Kidney (tissue), 14 donors: ENCODE data around the gene NPR3. TPM values are rescaled to one million over a fixed set of nuclear protein-coding genes. Genes with fewer than 3 reads are reported as not detected.

Experiments used
- DNase-seq, 5 donors: peaks; one replicate each; pipeline ENCODE4 v3.0.0-alpha.2; 2013 to 2020
- FAIRE-seq: peaks from 2 replicates; lab custom pipeline; 2012; peaks lifted over from hg19 to GRCh38; lab: Jason Lieb, UNC
- H3K27ac ChIP-seq, 2 donors: one replicate each; pipeline ENCODE4 v1.7.0; 2013; ENCODE audit warnings: low read depth in 2 of 2, low read length in 2 of 2, inconsistent platforms in 1 of 2
- H3K27me3 ChIP-seq: one replicate; pipeline ENCODE4 v1.7.1; 2013; ENCODE audit warnings: low read length, inconsistent platforms; ENCODE audit not compliant: control insufficient read depth, insufficient read depth
- H3K36me3 ChIP-seq, 3 donors: one replicate each; pipeline versions ENCODE4 v1.7.0 to v1.7.1; 2013; ENCODE audit warnings: low read length in 3 of 3, control low read depth in 1 of 3, inconsistent platforms in 1 of 3; ENCODE audit not compliant: insufficient read depth in 3 of 3, control insufficient read depth in 2 of 3
- H3K4me1 ChIP-seq, 3 donors: one replicate each; pipeline versions ENCODE4 v1.7.0 to v1.7.1; 2013; ENCODE audit warnings: low read length in 3 of 3, inconsistent platforms in 1 of 3, low read depth in 1 of 3; ENCODE audit not compliant: control insufficient read depth in 2 of 3, insufficient read depth in 2 of 3
- H3K4me3 ChIP-seq, 3 donors: one replicate each; pipeline versions ENCODE4 v1.7.0 to v1.8.1; 2013; ENCODE audit warnings: low read length in 3 of 3, control low read depth in 1 of 3, inconsistent platforms in 1 of 3
- H3K9ac ChIP-seq, 3 donors: one replicate each; pipeline versions ENCODE4 v1.7.0 to v1.7.1; 2013; ENCODE audit warnings: low read length in 3 of 3, control low read depth in 1 of 3, inconsistent platforms in 1 of 3
- H3K9me3 ChIP-seq, 3 donors: one replicate each; pipeline versions ENCODE4 v1.7.0 to v1.7.1; 2013; ENCODE audit warnings: low read length in 3 of 3, control low read depth in 1 of 3, inconsistent platforms in 1 of 3; ENCODE audit not compliant: control insufficient read depth in 2 of 3, insufficient read depth in 1 of 3
- intact Hi-C: fragments of 100-400 bp; cut with DNase I; formaldehyde crosslinking; loops from one replicate; pipeline ENCODE4 v1.11.1; 2022
- polyA plus RNA-seq: library from polyadenylated mRNA; stranded (reverse); fragments of 350-450 nt; fragmentation: Illumina TruSeq; extraction: RNeasy Lipid Tissue Mini Kit (QIAGEN cat#74804); gene quantifications from one replicate; pipeline ENCODE4 v1.2.3, GENCODE V29; 2014; ENCODE audit warnings: low read depth, low replicate concordance; ENCODE audit not compliant: insufficient read depth
- total RNA-seq: library from RNA; stranded (reverse); fragmentation: NEBNext Ultra II Directional; extraction: Animal tissue kit (Norgen Biotek cat#: 25700); gene quantifications from one replicate; pipeline ENCODE4 v1.2.1, GENCODE V29; 2021
- TF ChIP-seq, protein P1 (sequence below): IDR thresholded peaks from 3 replicates; pipeline ENCODE4 v1.5.1; 2012; ENCODE audit warnings: mild to moderate bottlenecking, moderate library complexity, borderline replicate concordance; ENCODE audit not compliant: insufficient read depth; ENCODE audit errors: extremely low read depth
- donor health status: control.
- donor health status: control.
- donor health status: control.
- donor health status: control.
- donor health status: control.
- donor health status: DM: yes; HTN: yes; CAD: no.
- donor health status: Normal renal cell carcinoma (clear cell type).

The NPR3 gene
- total and polyA plus RNA-seq, 2 donors from 2014 or later = 12.5 to 33.7 TPM

DNA sequence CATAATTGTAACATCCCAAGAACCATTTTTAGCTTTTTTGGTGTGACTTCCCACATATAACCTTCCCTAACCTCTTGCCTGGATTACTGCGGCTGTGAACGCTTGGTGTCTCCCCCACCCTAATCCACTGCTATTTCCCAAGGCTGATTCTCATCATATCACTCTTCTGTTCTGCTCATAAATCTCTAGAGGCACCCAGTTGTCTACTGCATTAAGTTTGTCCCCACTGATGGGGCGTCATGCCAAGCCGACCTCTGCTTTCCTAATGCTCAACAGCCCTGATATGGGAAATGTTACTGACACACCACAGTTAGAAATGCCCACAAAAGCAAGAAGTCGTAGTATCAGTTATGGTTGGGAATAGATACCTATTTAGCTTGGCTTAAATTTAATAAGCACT lies 24.4 kb downstream of the NPR3 start:
- TF ChIP-seq, protein P1, sequence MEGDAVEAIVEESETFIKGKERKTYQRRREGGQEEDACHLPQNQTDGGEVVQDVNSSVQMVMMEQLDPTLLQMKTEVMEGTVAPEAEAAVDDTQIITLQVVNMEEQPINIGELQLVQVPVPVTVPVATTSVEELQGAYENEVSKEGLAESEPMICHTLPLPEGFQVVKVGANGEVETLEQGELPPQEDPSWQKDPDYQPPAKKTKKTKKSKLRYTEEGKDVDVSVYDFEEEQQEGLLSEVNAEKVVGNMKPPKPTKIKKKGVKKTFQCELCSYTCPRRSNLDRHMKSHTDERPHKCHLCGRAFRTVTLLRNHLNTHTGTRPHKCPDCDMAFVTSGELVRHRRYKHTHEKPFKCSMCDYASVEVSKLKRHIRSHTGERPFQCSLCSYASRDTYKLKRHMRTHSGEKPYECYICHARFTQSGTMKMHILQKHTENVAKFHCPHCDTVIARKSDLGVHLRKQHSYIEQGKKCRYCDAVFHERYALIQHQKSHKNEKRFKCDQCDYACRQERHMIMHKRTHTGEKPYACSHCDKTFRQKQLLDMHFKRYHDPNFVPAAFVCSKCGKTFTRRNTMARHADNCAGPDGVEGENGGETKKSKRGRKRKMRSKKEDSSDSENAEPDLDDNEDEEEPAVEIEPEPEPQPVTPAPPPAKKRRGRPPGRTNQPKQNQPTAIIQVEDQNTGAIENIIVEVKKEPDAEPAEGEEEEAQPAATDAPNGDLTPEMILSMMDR = no peak
- DNase-seq = no peak
- no peak overlapping the region for H3K4me3 ChIP-seq
- no peak overlapping the region for H3K27ac ChIP-seq
- H3K4me1 ChIP-seq = peaks cover 0 to 2% (median 0%) of the 10 kb centered on the region in 3 donors
- H3K9me3 ChIP-seq = no peaks in the 10 kb centered on the region
- intact Hi-C loops = no loop called here
- H3K9ac ChIP-seq = no peak overlapping the region
- H3K36me3 ChIP-seq = peaks cover 0 to 24% (median 9%) of the 10 kb centered on the region in 3 donors
- no peak for FAIRE-seq
- no peaks in the 10 kb centered on the region for H3K27me3 ChIP-seq

DNA sequence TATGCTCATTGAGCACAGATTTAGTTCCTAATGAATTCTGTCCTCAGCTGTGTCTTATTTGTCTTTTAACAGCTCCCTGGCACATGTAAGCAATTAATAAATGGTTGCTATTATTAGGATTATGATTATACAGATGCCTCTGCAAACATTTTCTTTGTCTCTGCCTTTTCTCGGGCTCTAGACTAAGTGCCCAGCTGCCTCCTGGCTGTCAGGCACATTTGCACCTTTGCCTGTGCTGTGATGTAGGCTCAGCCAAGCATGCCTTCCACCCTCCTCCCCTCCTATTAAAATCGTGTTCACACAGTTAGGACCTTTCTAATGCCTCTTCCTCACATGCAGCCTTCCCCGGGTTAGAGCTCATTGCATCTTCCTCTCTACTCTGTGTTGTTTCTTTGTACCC lies 25.7 kb downstream of the NPR3 start:
- Histone ChIP-seq H3K9me3 (no peaks in the 10 kb centered on the region), H3K4me1 (peaks cover 0 to 2% (median 0%) of the 10 kb centered on the region in 3 donors), H3K27me3 (no peaks in the 10 kb centered on the region), H3K36me3 (peaks cover 0 to 24% (median 9%) of the 10 kb centered on the region in 3 donors), H3K27ac (no peak overlapping the region), H3K4me3 (no peak overlapping the region), H3K9ac (no peak overlapping the region)
- TF ChIP-seq, protein P1 = no peak
- intact Hi-C loops = no loop called here
- DNase-seq = peak in 2 of 5 donors; percentile 16 to 22
- no peak for FAIRE-seq

DNA sequence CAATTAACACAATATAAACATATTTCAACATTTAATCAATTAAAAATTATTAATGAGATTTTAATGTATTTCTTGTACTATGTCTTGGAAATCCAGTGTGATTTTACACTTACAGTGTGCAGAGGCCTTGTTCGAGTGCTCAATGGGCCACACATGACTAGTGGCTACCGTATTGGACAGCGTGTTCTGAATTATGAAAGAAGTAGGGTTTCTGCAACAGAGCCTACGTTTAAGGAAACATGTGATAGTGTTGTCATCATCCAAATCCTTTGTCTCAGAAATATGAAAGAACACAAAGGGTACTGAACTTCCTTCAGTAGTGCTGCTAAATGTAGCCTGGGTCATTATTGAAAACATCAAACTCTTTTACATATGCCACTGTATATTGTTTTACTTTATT lies 29.5 kb downstream of the NPR3 start:
- FAIRE-seq = no peak
- Histone ChIP-seq H3K4me1 (no peaks in the 10 kb centered on the region), H3K9ac (no peak overlapping the region), H3K27ac (no peak overlapping the region), H3K27me3 (no peaks in the 10 kb centered on the region), H3K9me3 (no peaks in the 10 kb centered on the region), H3K36me3 (peaks cover 0 to 30% (median 13%) of the 10 kb centered on the region in 3 donors), H3K4me3 (no peak overlapping the region)
- no peak for DNase-seq
- TF ChIP-seq, protein P1 = no peak
- intact Hi-C loops = no loop called here

DNA sequence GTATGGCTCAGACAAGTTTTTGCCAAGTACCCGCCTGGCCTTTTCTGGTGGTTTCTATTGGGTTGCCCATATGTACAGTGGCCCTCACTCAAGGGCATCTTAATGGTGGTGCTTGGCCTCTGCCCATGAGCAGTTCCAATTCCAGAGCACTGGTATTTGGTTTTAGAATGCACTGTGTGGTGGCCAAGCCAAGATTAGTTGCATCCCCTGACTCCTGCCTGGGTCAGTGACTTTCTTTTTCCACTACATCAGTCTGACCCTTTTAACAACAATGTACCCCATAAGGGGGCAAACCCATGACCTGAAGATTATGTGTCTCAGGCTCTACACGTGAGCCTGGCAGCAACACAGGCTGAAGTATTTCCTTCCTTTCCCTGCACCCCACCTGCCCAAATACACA lies 34.2 kb downstream of the NPR3 start:
- Histone ChIP-seq H3K4me1 (no peaks in the 10 kb centered on the region), H3K9me3 (no peaks in the 10 kb centered on the region), H3K27ac (no peak overlapping the region), H3K4me3 (no peak overlapping the region), H3K9ac (no peak overlapping the region), H3K36me3 (peaks cover 0 to 16% (median 10%) of the 10 kb centered on the region in 3 donors), H3K27me3 (no peaks in the 10 kb centered on the region)
- intact Hi-C loops = no loop called here
- DNase-seq (no peak), FAIRE-seq (no peak)
- TF ChIP-seq, protein P1 = no peak
